ENCODE measurements around the gene ANAPC16.
A peak's percentile ranks its signal among the peaks of the same experiment; 100 is the strongest.

ANAPC16 gene

DNA sequence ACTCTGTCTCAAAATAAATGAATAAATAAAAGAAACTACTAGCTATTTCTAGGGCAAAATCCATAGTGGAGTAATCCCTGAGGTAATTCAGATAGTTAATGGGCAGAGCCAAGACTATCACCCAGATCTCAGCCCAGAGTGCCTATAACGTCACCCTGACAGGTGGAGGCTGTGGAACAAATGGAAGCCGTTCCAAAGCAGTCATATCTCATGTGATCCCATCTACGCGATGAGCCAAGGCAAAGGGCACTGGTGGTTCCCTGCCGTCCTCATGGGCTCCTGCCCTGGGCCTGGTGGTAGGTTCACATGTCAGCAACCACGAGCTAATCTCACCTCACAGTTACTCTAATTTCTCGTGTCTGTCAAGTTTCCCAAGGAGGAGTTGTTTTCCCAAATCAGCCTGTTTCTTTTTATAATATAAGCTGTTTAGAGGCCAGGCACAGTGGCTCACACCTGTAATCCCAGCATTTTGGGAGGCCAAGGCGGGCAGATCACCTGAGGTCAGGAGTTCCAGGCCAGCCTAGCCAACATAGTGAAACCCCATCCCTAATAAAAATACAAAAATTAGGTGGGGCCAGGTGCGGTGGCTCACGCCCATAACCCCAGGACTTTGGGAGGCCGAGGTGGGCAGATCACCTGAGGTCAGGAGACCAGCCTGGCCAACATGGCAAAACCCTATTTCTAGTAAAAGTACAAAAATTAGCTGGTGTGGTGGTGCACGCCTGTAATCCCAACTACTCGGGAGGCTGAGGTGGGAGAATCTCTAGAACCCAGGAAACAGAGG lies 22.8 kb downstream of the ANAPC16 start:
- H3K4me3 ChIP-seq (ENCODE audit: low read depth, low read length) = no peak overlapping the region
- TF ChIP-seq, protein P1, sequence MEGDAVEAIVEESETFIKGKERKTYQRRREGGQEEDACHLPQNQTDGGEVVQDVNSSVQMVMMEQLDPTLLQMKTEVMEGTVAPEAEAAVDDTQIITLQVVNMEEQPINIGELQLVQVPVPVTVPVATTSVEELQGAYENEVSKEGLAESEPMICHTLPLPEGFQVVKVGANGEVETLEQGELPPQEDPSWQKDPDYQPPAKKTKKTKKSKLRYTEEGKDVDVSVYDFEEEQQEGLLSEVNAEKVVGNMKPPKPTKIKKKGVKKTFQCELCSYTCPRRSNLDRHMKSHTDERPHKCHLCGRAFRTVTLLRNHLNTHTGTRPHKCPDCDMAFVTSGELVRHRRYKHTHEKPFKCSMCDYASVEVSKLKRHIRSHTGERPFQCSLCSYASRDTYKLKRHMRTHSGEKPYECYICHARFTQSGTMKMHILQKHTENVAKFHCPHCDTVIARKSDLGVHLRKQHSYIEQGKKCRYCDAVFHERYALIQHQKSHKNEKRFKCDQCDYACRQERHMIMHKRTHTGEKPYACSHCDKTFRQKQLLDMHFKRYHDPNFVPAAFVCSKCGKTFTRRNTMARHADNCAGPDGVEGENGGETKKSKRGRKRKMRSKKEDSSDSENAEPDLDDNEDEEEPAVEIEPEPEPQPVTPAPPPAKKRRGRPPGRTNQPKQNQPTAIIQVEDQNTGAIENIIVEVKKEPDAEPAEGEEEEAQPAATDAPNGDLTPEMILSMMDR (IDR thresholded peaks at IDR 0.05; ENCODE audit: low read depth, low read length) = no peak

GRCh38 chr10:72239409-72239808 lies 23.6 kb downstream of the ANAPC16 start:
- TF ChIP-seq, protein P1 (IDR thresholded peaks at IDR 0.05; ENCODE audit: low read depth, low read length) = no peak

GRCh38 chr10:72240371-72240770 lies 24.6 kb downstream of the ANAPC16 start:
- no peak overlapping the region for H3K4me3 ChIP-seq (ENCODE audit: low read depth, low read length)
- TF ChIP-seq, protein P1 (IDR thresholded peaks at IDR 0.05; ENCODE audit: low read depth, low read length) = no peak

More at GRCh38 chr10:72239409-72239808, 23.6 kb downstream of the ANAPC16 start:
- no peak overlapping the region for H3K4me3 ChIP-seq (ENCODE audit: low read depth, low read length)

DNA sequence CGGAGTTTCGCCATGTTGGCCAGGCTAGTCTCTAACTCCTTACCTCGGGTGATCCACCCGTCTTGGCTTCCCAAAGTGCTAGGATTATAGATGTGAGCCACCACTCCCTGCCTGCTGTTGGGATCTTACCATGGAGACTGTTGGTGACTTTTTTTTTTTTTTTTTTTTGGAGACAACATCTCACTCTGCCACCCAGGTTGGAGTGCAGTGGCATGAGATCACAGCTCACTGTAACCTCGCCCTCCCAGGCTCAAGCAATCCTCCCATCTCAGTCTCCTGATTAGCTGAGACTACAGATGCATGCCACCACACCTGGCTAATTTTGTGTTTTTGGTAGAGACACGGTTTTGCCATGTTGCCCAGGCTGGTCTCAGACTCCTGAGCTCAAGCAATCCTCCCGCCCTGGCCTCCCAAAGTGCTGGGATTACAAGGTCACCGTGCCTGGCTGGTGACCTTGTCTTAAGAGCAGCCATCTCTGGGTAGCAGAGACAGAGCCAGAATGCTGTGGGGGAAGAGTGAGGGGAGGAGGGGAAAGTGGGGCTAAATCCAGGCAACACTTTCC lies 26.0 kb downstream of the ANAPC16 start:
- no peak overlapping the region for H3K4me3 ChIP-seq (ENCODE audit: low read depth, low read length)
- TF ChIP-seq, protein P1 (IDR thresholded peaks at IDR 0.05; ENCODE audit: low read depth, low read length) = no peak

- H3K4me3 ChIP-seq (ENCODE audit: low read depth, low read length) = no peak overlapping the region
- TF ChIP-seq, protein P1 (IDR thresholded peaks at IDR 0.05; ENCODE audit: low read depth, low read length) = no peak
These were observed 26.9 kb downstream of the ANAPC16 start for GRCh38 chr10:72242675-72243074.

DNA sequence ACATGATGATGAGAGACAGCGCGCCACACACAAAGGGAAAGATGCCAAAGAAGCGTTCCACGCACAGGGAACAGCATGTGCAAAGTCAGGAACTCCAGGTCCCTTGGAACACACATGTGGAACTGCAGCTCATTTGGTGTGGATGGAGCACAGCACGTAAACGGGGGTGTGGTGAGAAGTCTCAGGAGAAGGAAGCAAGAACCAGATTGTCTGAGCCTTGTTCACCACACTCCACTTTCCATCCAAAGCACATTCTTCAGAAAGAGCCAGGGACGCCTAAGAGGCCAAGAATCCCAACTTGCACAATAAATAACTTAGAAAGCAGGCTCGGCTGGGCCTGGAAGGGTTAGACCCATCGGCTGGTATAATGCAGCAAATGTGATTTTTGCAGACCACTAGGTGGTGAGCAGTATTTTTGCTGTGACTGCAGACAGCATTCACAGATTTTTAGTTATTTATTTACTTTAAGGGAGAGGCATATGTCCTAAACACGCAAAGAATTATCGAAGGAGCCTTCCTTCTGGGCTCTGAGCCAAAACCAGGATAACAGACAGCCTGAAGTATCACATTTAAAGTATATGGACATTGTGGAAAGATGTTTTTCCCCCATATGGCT lies 28.1 kb downstream of the ANAPC16 start:
- H3K4me3 ChIP-seq (ENCODE audit: low read depth, low read length) = no peak overlapping the region
- TF ChIP-seq, protein P1 (IDR thresholded peaks at IDR 0.05; ENCODE audit: low read depth, low read length) = 0 out of 2 replicates have a peak, but pooled peaks have one; percentile 28

DNA sequence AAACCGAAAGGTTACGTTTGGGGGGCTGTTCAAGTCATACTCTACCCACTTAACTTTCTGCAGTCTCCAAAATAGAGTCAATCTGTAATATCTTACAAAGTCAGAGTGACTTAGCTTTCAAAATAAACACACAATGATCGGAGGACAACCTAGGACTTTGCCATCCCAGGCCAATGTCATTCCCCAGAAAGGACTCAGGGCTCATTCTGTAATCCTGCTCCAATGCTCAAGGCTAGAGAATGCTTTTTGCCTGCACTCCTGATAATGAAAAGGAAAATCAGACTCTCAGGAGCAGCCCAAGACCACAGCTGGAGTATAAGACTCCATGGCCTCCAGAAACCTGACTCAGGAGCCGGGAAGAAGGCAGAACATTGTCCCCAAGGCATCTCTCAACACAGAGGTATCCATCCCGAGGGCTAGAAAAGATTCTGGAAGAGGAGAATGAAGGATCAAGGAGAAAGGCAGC lies 28.8 kb downstream of the ANAPC16 start:
- TF ChIP-seq, protein P1 (IDR thresholded peaks at IDR 0.05; ENCODE audit: low read depth, low read length) = no peak
- no peak overlapping the region for H3K4me3 ChIP-seq (ENCODE audit: low read depth, low read length)
